HepG2 (cell line): Measurements from ENCODE around the gene SOX12. TPM values are rescaled to one million over a fixed set of nuclear protein-coding genes. Genes with fewer than 3 reads are reported as not detected.

ENCODE experiments used
- ATRX ChIP-seq: sonication (generic); formaldehyde crosslinking; IDR thresholded peaks from 2 replicates; pipeline ENCODE4 v1.4.0; 2020; ENCODE audit warnings: missing genetic modification reagents, borderline replicate concordance
- CENPT ChIP-seq: sonication (generic); formaldehyde crosslinking; IDR thresholded peaks from 2 replicates; pipeline ENCODE4 v1.8.0; 2022; ENCODE audit warnings: low read depth, mild to moderate bottlenecking, moderate library complexity, missing genetic modification reagents
- ELF3 ChIP-seq: IDR thresholded peaks from 2 replicates; pipeline ENCODE4 v1.6.1; 2016; ENCODE audit warnings: missing genetic modification reagents, missing compliant biosample characterization
- HMGA1 ChIP-seq: sonication (generic); formaldehyde crosslinking; conservative IDR thresholded peaks from 2 replicates; pipeline ENCODE4 v1.4.0; 2020; ENCODE audit warnings: missing genetic modification reagents
- MATR3 ChIP-seq: sonication (generic); formaldehyde crosslinking; IDR thresholded peaks from 2 replicates; pipeline ENCODE4 v1.4.0; 2020; ENCODE audit warnings: missing genetic modification reagents
- MEIS2 ChIP-seq: sonication (generic); formaldehyde crosslinking; IDR thresholded peaks from 2 replicates; pipeline ENCODE4 v1.9.0; 2021; ENCODE audit warnings: mild to moderate bottlenecking, missing genetic modification reagents
- STAT5B ChIP-seq: sonication (generic); formaldehyde crosslinking; IDR thresholded peaks from 2 replicates; pipeline ENCODE4 v1.4.0; 2020; ENCODE audit warnings: missing genetic modification reagents
- ZNF20 ChIP-seq: sonication (generic); formaldehyde crosslinking; IDR thresholded peaks from 2 replicates; pipeline ENCODE4 v1.4.0; 2020; ENCODE audit warnings: mild to moderate bottlenecking, moderate library complexity, missing genetic modification reagents
- ZNF224 ChIP-seq: sonication (generic); formaldehyde crosslinking; IDR thresholded peaks from 2 replicates; pipeline ENCODE4 v1.5.0; 2020; ENCODE audit warnings: mild to moderate bottlenecking, missing genetic modification reagents
- ZNF816 ChIP-seq: sonication (generic); formaldehyde crosslinking; IDR thresholded peaks from 2 replicates; pipeline ENCODE4 v1.8.0; 2022; ENCODE audit warnings: missing genetic modification reagents, mild to moderate bottlenecking, borderline replicate concordance
- ZNF891 ChIP-seq: sonication (generic); formaldehyde crosslinking; IDR thresholded peaks from 2 replicates; pipeline ENCODE4 v1.5.0; 2020; ENCODE audit warnings: mild to moderate bottlenecking, missing genetic modification reagents
- ZSCAN31 ChIP-seq: sonication (generic); formaldehyde crosslinking; IDR thresholded peaks from 2 replicates; pipeline ENCODE4 v1.5.0; 2020; ENCODE audit warnings: low read depth, mild to moderate bottlenecking, missing genetic modification reagents
- polyA plus RNA-seq, 8 experiments: library from polyadenylated mRNA; depleted of rRNA in 3 of 8; stranded (reverse) in 7 of 8; unstranded in 1 of 8; fragments of >200 nt; fragmentation: Illumina TruSeq in 4 of 8; extraction: Trizol in 4 of 8; gene quantifications; 2 replicates each; pipeline versions ENCODE4 v1.2.1 to v1.2.3, GENCODE V29; 2011 to 2016; ENCODE audit warnings: low read depth in 4 of 8, missing spikeins in 1 of 8, mixed read lengths in 1 of 8; ENCODE audit not compliant: insufficient read depth in 1 of 8
- total RNA-seq, 5 experiments: library from RNA; depleted of rRNA; stranded (reverse); fragments of >200 nt; fragmentation: Illumina TruSeq; extraction: Trizol; gene quantifications; 2 replicates each; pipeline ENCODE4 v1.2.3, GENCODE V29; 2016; ENCODE audit warnings: low read depth in 1 of 5
- TF ChIP-seq, protein P1 (sequence below): sonication (generic); formaldehyde crosslinking; IDR thresholded peaks from 2 replicates; pipeline ENCODE4 v1.5.0; 2020; ENCODE audit warnings: mild to moderate bottlenecking, missing genetic modification reagents
- TF ChIP-seq, protein P2 (sequence below): sonication (generic); formaldehyde crosslinking; IDR thresholded peaks from 2 replicates; pipeline ENCODE4 v1.4.0; 2020; ENCODE audit warnings: mild to moderate bottlenecking, missing genetic modification reagents, borderline replicate concordance
- TF ChIP-seq, protein P3 (sequence below): sonication (generic); formaldehyde crosslinking; IDR thresholded peaks from 2 replicates; pipeline ENCODE4 v1.5.0; 2020; ENCODE audit warnings: mild to moderate bottlenecking, missing genetic modification reagents, borderline replicate concordance
- TF ChIP-seq, protein P4 (sequence below): sonication (generic); formaldehyde crosslinking; IDR thresholded peaks from 2 replicates; pipeline ENCODE4 v1.5.0; 2020; ENCODE audit warnings: missing genetic modification reagents
- TF ChIP-seq, protein P5 (sequence below): sonication (generic); formaldehyde crosslinking; IDR thresholded peaks from 2 replicates; pipeline ENCODE4 v1.9.0; 2021; ENCODE audit warnings: missing genetic modification reagents, mild to moderate bottlenecking, borderline replicate concordance

The SOX12 gene
- total and polyA plus RNA-seq, 2 of the 13 experiments (the other 11 are each of a cell fraction or from before 2014, with no cell fraction given) = 10.0 to 18.7 TPM

DNA sequence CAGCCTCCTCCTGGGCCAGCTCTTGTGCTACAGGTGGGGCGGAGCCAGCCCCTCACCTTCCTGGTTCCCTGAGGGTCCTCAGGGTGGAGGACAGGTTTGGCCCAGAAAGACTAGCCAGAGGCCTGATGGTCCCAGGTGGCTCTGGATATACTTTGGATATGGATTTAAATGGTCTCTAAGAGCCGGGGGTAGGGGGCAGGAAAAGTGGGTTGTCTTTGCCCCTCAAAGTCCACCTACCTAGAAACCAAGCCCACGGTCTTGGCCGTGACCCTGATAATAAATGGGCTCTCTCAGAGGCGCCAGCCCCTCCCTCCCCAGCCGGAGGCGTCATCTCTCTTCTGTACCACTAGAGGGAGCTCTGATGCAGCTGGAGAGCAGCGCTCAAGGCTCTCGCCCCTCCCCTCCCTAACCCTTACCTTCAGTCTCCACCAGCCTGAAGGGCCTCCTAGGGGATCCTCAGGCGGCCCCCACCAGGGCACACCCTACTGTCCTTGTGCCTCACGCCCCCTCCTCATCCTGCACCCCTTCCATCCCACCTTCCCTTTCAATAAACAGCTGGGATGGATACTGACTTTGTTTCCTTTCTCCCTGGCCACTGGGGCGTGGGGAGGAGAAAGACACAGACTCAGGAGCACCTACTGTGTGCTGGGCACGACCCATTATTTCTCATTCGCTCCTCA is 29.1 kb downstream of the SOX12 start (continued):
- TF ChIP-seq, protein P1, sequence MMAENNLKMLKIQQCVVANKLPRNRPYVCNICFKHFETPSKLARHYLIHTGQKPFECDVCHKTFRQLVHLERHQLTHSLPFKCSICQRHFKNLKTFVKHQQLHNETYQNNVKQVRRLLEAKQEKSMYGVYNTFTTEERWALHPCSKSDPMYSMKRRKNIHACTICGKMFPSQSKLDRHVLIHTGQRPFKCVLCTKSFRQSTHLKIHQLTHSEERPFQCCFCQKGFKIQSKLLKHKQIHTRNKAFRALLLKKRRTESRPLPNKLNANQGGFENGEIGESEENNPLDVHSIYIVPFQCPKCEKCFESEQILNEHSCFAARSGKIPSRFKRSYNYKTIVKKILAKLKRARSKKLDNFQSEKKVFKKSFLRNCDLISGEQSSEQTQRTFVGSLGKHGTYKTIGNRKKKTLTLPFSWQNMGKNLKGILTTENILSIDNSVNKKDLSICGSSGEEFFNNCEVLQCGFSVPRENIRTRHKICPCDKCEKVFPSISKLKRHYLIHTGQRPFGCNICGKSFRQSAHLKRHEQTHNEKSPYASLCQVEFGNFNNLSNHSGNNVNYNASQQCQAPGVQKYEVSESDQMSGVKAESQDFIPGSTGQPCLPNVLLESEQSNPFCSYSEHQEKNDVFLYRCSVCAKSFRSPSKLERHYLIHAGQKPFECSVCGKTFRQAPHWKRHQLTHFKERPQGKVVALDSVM (CRISPR knock-in tag) = peak; percentile 61
- TF ChIP-seq HMGA1 (no peak), MEIS2 (CRISPR knock-in tag) (peak; percentile 71; the same call in 1 of the 2 replicates), ATRX (no peak), MATR3 (CRISPR knock-in tag) (no peak), ZNF20 (no peak), ZNF816 (no peak), CENPT (CRISPR knock-in tag) (no peak), ZNF891 (CRISPR knock-in tag) (no peak; the same call in none of the 2 replicates), ZSCAN31 (CRISPR knock-in tag) (no peak), STAT5B (no peak; the same call in 1 of the 2 replicates), ZNF224 (CRISPR knock-in tag) (peak; percentile 73; the same call in 1 of the 2 replicates), ELF3 (CRISPR knock-in tag) (peak; percentile 81)
- TF ChIP-seq, protein P2, sequence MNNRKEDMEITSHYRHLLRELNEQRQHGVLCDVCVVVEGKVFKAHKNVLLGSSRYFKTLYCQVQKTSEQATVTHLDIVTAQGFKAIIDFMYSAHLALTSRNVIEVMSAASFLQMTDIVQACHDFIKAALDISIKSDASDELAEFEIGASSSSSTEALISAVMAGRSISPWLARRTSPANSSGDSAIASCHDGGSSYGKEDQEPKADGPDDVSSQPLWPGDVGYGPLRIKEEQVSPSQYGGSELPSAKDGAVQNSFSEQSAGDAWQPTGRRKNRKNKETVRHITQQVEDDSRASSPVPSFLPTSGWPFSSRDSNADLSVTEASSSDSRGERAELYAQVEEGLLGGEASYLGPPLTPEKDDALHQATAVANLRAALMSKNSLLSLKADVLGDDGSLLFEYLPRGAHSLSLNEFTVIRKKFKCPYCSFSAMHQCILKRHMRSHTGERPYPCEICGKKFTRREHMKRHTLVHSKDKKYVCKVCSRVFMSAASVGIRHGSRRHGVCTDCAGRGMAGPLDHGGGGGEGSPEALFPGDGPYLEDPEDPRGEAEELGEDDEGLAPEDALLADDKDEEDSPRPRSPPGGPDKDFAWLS (CRISPR knock-in tag) = no peak
- TF ChIP-seq, protein P3, sequence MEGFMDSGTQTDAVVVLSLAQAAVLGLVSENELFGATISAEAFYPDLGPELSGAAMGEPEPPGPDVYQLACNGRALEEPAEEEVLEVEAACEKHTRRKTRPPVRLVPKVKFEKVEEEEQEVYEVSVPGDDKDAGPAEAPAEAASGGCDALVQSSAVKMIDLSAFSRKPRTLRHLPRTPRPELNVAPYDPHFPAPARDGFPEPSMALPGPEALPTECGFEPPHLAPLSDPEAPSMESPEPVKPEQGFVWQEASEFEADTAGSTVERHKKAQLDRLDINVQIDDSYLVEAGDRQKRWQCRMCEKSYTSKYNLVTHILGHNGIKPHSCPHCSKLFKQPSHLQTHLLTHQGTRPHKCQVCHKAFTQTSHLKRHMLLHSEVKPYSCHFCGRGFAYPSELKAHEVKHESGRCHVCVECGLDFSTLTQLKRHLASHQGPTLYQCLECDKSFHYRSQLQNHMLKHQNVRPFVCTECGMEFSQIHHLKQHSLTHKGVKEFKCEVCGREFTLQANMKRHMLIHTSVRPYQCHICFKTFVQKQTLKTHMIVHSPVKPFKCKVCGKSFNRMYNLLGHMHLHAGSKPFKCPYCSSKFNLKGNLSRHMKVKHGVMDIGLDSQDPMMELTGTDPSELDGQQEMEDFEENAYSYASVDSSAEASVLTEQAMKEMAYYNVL = no peak; the same call in 1 of the 2 replicates
- TF ChIP-seq, protein P4, sequence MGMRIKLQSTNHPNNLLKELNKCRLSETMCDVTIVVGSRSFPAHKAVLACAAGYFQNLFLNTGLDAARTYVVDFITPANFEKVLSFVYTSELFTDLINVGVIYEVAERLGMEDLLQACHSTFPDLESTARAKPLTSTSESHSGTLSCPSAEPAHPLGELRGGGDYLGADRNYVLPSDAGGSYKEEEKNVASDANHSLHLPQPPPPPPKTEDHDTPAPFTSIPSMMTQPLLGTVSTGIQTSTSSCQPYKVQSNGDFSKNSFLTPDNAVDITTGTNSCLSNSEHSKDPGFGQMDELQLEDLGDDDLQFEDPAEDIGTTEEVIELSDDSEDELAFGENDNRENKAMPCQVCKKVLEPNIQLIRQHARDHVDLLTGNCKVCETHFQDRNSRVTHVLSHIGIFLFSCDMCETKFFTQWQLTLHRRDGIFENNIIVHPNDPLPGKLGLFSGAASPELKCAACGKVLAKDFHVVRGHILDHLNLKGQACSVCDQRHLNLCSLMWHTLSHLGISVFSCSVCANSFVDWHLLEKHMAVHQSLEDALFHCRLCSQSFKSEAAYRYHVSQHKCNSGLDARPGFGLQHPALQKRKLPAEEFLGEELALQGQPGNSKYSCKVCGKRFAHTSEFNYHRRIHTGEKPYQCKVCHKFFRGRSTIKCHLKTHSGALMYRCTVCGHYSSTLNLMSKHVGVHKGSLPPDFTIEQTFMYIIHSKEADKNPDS = 0 out of 2 replicates have a peak, but pooled peaks have one; percentile 23
- TF ChIP-seq, protein P5, sequence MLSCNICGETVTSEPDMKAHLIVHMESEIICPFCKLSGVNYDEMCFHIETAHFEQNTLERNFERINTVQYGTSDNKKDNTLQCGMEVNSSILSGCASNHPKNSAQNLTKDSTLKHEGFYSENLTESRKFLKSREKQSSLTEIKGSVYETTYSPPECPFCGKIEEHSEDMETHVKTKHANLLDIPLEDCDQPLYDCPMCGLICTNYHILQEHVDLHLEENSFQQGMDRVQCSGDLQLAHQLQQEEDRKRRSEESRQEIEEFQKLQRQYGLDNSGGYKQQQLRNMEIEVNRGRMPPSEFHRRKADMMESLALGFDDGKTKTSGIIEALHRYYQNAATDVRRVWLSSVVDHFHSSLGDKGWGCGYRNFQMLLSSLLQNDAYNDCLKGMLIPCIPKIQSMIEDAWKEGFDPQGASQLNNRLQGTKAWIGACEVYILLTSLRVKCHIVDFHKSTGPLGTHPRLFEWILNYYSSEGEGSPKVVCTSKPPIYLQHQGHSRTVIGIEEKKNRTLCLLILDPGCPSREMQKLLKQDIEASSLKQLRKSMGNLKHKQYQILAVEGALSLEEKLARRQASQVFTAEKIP (CRISPR knock-in tag) = no peak
